Heart left ventricle (tissue), 16 donors: Measurements from ENCODE around the gene SREK1. TPM values are rescaled to one million over a fixed set of nuclear protein-coding genes. Genes with fewer than 3 reads are reported as not detected.

Experiments used
- ATAC-seq, 4 donors: fragments of 200-7000 bp; cut with Tn5 transposase; one replicate each; pipeline ENCODE4 v1.9.1; 2020 to 2022; ENCODE audit warnings: moderate library complexity in 4 of 4, mild to moderate bottlenecking in 3 of 4, moderate number of reproducible peaks in 1 of 4
- DNase-seq, 5 donors: peaks; one replicate each; pipeline ENCODE4 v3.0.0-alpha.2; 2020
- H3K27ac ChIP-seq, 12 donors: fragments of 200-600 bp; sonication (generic) in 4 of 12; one replicate each; pipeline versions ENCODE4 v1.5.0 to v1.8.0; 2016 to 2022; ENCODE audit warnings: mild to moderate bottlenecking in 2 of 12
- H3K27me3 ChIP-seq, 9 donors: fragments of 200-600 bp; sonication (generic) in 2 of 9; one replicate each; pipeline versions ENCODE4 v1.5.1 to v1.8.0; 2016 to 2022; ENCODE audit warnings: mild to moderate bottlenecking in 3 of 9
- H3K36me3 ChIP-seq, 9 donors: fragments of 200-600 bp; sonication (generic) in 2 of 9; one replicate each; pipeline versions ENCODE4 v1.5.0 to v1.8.0; 2018 to 2022; ENCODE audit warnings: mild to moderate bottlenecking in 2 of 9
- H3K4me1 ChIP-seq, 12 donors: fragments of 200-600 bp; sonication (generic) in 4 of 12; one replicate each; pipeline versions ENCODE4 v1.5.0 to v1.8.0; 2016 to 2022; ENCODE audit warnings: mild to moderate bottlenecking in 3 of 12
- H3K4me3 ChIP-seq, 12 donors: fragments of 200-600 bp; sonication (generic) in 4 of 12; one replicate each; pipeline versions ENCODE4 v1.5.0 to v1.8.0; 2017 to 2022; ENCODE audit warnings: mild to moderate bottlenecking in 9 of 12, moderate library complexity in 4 of 12
- H3K9me3 ChIP-seq, 12 donors: fragments of 200-600 bp; sonication (generic) in 4 of 12; one replicate each; pipeline versions ENCODE4 v1.5.0 to v1.8.0; 2016 to 2022; ENCODE audit warnings: mild to moderate bottlenecking in 1 of 12
- POLR2A ChIP-seq, 2 donors: fragments of 450-650 bp; IDR thresholded peaks; one replicate each; pipeline ENCODE4 v1.6.1; 2017; ENCODE audit warnings: antibody characterized with exemption in 2 of 2, mild to moderate bottlenecking in 2 of 2, moderate library complexity in 2 of 2
- WGBS, 4 donors: extraction: QIAGEN DNeasy Blood & Tissue Kit in 2 of 4; methylation state at CpG; one replicate each; pipeline versions ENCODE4 v1.1.5 to v1.1.7; 2013 to 2018; 5-methylcytosine and 5-hydroxymethylcytosine counted together
- intact Hi-C, 10 donors: fragments of 100-400 bp; cut with DNase I; formaldehyde crosslinking; loops; one replicate each; pipeline versions ENCODE4 v1.11.1 to v1.14.2; 2022
- long read RNA-seq, 3 donors: library from polyadenylated mRNA; unstranded; transcript quantifications; one replicate each; pipeline ENCODE4 v2.0.0, GENCODE V29; 2020 to 2021
- polyA plus RNA-seq, 2 donors: library from polyadenylated mRNA; stranded (reverse); fragments of 200-250 nt; gene quantifications; one replicate each; pipeline ENCODE4 v1.2.3, GENCODE V29; 2013
- total RNA-seq, 9 donors: library from RNA; depleted of rRNA in 2 of 9; stranded (reverse); fragments of >200 nt in 2 of 9; fragmentation: NEBNext Ultra II Directional in 3 of 9; extraction: Animal tissue kit (Norgen Biotek cat#: 25700) in 3 of 9; gene quantifications; one replicate each; pipeline versions ENCODE4 v1.1.0 to v1.2.4, GENCODE V29; 2016 to 2023
- TF ChIP-seq, protein P1 (sequence below), 12 donors: fragments of 200-600 bp; sonication (generic) in 4 of 12; IDR thresholded peaks; one replicate each; pipeline versions ENCODE4 v1.5.0 to v1.8.0; 2018 to 2022; ENCODE audit warnings: antibody characterized with exemption in 12 of 12, mild to moderate bottlenecking in 5 of 12
- donor health status: ischemic (EF 13 %, LVEDD 7.1; RV severe dilation, severe dysfunction).
- donor health status: healthy with polysubstance abuse.
- donor health status: DM: no; HTN: yes; CAD: no.
- donor health status: DM: no; HTN: no; CAD: no.
- donor health status: ischemic (EF 25% LVEDD 6.9; RV normal size, moderate dysfunction).
- donor health status: ischemic (EF 25% LVEDD 5.7; RV mildly dilated, moderate dysfunction).
- donor health status: healthy.
- donor health status: DM: yes; HTN: yes; CAD: no.
- donor health status: ischemic (EF 35%, LVEDD 5.7; RV mildly dilated, moderate dysfunction).
- donor health status: nonischemic (EF 11% LVEDD 7.7; RV severe dilation, severe dysfunction).
- donor health status: DM: yes; HTN: yes; CAD: no.
- donor health status: PGD.
- donor health status: ischemic (EF 29% LVEDD 5.4; RV normal size, mild dysfunction).
- donor health status: nonischemic (EF 23%, LVEDD 6.1; RV moderate dilation, normal function).

The SREK1 gene
- 10 to 100 TPM; 13.5 to 34.2 (median 28.4) TPM for total RNA-seq
- polyA plus RNA-seq: 10 to 100 TPM; 17.0 to 25.7 TPM
- long read RNA-seq, donor 1, partial matches to known transcripts: 24 of 35 reads
- long read RNA-seq, donor 1, other reads (novel, unspliced or antisense): 6 of 35 reads
- long read RNA-seq, donor 2, full-length matches to known transcripts: 6 of 89 reads
- long read RNA-seq, donor 2, partial matches to known transcripts: 75 of 89 reads
- long read RNA-seq, donor 2, other reads (novel, unspliced or antisense): 8 of 89 reads
- long read RNA-seq, donor 3, full-length matches to known transcripts: 4 of 21 reads
- long read RNA-seq, donor 3, partial matches to known transcripts: 14 of 21 reads
- long read RNA-seq, donor 3, other reads (novel, unspliced or antisense): 3 of 21 reads

- H3K27me3 ChIP-seq: no peaks in the 10 kb centered on the region
- intact Hi-C loops: loop anchor here (1.0 to 10.0 kb wide), 8 partner anchors 217 to 402 kb away; partner anchors contain the start of gene ERBIN (in 7 of the 10)
- H3K36me3 ChIP-seq: no peaks in the 10 kb centered on the region
- DNase-seq (peak; percentile 91 to 96 (median 94)), ATAC-seq (peak; percentile 95 to 98 (median 96))
- TF ChIP-seq, protein P1, sequence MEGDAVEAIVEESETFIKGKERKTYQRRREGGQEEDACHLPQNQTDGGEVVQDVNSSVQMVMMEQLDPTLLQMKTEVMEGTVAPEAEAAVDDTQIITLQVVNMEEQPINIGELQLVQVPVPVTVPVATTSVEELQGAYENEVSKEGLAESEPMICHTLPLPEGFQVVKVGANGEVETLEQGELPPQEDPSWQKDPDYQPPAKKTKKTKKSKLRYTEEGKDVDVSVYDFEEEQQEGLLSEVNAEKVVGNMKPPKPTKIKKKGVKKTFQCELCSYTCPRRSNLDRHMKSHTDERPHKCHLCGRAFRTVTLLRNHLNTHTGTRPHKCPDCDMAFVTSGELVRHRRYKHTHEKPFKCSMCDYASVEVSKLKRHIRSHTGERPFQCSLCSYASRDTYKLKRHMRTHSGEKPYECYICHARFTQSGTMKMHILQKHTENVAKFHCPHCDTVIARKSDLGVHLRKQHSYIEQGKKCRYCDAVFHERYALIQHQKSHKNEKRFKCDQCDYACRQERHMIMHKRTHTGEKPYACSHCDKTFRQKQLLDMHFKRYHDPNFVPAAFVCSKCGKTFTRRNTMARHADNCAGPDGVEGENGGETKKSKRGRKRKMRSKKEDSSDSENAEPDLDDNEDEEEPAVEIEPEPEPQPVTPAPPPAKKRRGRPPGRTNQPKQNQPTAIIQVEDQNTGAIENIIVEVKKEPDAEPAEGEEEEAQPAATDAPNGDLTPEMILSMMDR (IDR thresholded peaks at IDR 0.05): no peak
- TF ChIP-seq POLR2A (IDR thresholded peaks at IDR 0.05): peak in 1 of 2 donors; percentile 76
- peak within 1 kb of the TSS; percentile 95 to 100 (median 99) for H3K27ac ChIP-seq
- WGBS, 4 donors: 0% methylated on average over 23 to 86 of the region's 86 CpGs
- H3K9me3 ChIP-seq: no peaks in the 10 kb centered on the region
- H3K4me3 ChIP-seq: peak within 1 kb of the TSS; percentile 70 to 95 (median 84)
- peaks cover 4 to 44% (median 32%) of the 10 kb centered on the region in 12 donors for H3K4me1 ChIP-seq
Measured at GRCh38 chr5:66144074-66144833, at the start of gene SREK1. SREK1 (plus strand) TSS chr5:66144300; CDS start chr5:66144377, 77 bp downstream.

- no peak overlapping the region for H3K4me3 ChIP-seq
- TF ChIP-seq, protein P1 (IDR thresholded peaks at IDR 0.05): no peak
- TF ChIP-seq POLR2A (IDR thresholded peaks at IDR 0.05): no peak
- H3K27me3 ChIP-seq: no peaks in the 10 kb centered on the region
- no peak for ATAC-seq
- intact Hi-C loops: no loop called here
- H3K27ac ChIP-seq: no peak overlapping the region
- DNase-seq: no peak
- no peaks in the 10 kb centered on the region for H3K36me3 ChIP-seq
- no peaks in the 10 kb centered on the region for H3K4me1 ChIP-seq
- H3K9me3 ChIP-seq: peaks cover 0 to 66% (median 12%) of the 10 kb centered on the region in 12 donors
- 90 to 99% (median 96%) methylated on average over 2 of the region's 2 CpGs for WGBS, 4 donors
Measured at GRCh38 chr5:66100851-66101250, 43.2 kb upstream of the SREK1 start.

GRCh38 chr5:66113160-66113559 is 30.9 kb upstream of the SREK1 start:
- no peaks in the 10 kb centered on the region for H3K27me3 ChIP-seq
- no peak for ATAC-seq
- H3K9me3 ChIP-seq: peaks cover 0 to 41% (median 10%) of the 10 kb centered on the region in 12 donors
- H3K4me1 ChIP-seq: peaks cover 0 to 2% (median 0%) of the 10 kb centered on the region in 12 donors
- H3K27ac ChIP-seq: no peak overlapping the region
- 81 to 92% (median 91%) methylated on average over 2 of the region's 2 CpGs for WGBS, 4 donors
- TF ChIP-seq, protein P1 (IDR thresholded peaks at IDR 0.05): no peak
- TF ChIP-seq POLR2A (IDR thresholded peaks at IDR 0.05): no peak
- no peak overlapping the region for H3K4me3 ChIP-seq
- no peak for DNase-seq
- intact Hi-C loops: no loop called here
- H3K36me3 ChIP-seq: no peaks in the 10 kb centered on the region

DNA sequence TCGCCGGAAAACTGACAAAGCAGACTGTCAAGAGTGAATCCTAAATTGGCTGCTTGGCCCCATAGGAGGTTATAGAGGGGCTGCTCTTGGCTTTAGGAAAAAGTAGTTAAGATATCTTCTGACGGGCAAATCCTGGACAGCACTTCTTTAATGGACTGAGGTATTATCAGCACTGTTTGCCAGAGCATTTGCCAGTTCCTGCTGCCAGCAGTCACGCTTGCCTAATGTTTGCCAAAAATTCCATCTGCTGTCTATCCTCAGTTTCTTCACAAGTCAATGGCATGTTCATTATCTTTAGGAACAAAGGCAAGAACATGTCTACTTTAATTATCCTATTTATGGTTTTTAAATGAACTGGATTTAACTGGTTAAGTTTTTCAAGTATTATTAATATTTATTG is 25.8 kb upstream of the SREK1 start:
- Histone ChIP-seq H3K9me3 (peaks cover 0 to under 1% (median 0%) of the 10 kb centered on the region in 12 donors), H3K4me3 (no peak overlapping the region), H3K27me3 (no peaks in the 10 kb centered on the region), H3K27ac (no peak overlapping the region), H3K4me1 (peaks cover 0 to 9% (median 0%) of the 10 kb centered on the region in 12 donors), H3K36me3 (no peaks in the 10 kb centered on the region)
- DNase-seq: peak in 4 of 5 donors; percentile 23 to 45 (median 29)
- intact Hi-C loops: no loop called here
- 38 to 57% (median 47%) methylated on average over 4 of the region's 4 CpGs for WGBS, 4 donors
- no peak for TF ChIP-seq POLR2A (IDR thresholded peaks at IDR 0.05)
- TF ChIP-seq, protein P1 (IDR thresholded peaks at IDR 0.05): no peak
- ATAC-seq: peak in 3 of 4 donors; percentile 55 to 86 (median 63)
